Smooth muscle cell (in vitro differentiated cells): Measurements from ENCODE around the gene ZBTB25. TPM values are rescaled to one million over a fixed set of nuclear protein-coding genes. Genes with fewer than 3 reads are reported as not detected.

Experiments used
- DNase-seq: peaks from one replicate; lab custom pipeline; 2025; ENCODE audit not compliant: unreplicated experiment; lab: John Stamatoyannopoulos, UW
- H2AFZ ChIP-seq: fragments of 200-600 bp; sonication (generic); 2 replicates; pipeline ENCODE4 v1.6.0; 2016; ENCODE audit warnings: antibody characterized with exemption, low read depth, mild to moderate bottlenecking
- H3F3A ChIP-seq: fragments of 200-600 bp; sonication (generic); 2 replicates; pipeline ENCODE4 v1.6.0; 2017; ENCODE audit warnings: antibody characterized with exemption, low read depth
- H3K27ac ChIP-seq: fragments of 200-600 bp; sonication (generic); 2 replicates; pipeline ENCODE4 v1.5.1; 2016; ENCODE audit warnings: low read depth, mild to moderate bottlenecking
- H3K27me3 ChIP-seq: fragments of 200-600 bp; sonication (generic); 2 replicates; pipeline ENCODE4 v1.6.1; 2016; ENCODE audit warnings: low read depth, mild to moderate bottlenecking
- H3K36me3 ChIP-seq: fragments of 200-600 bp; sonication (generic); 2 replicates; pipeline ENCODE4 v1.5.1; 2016; ENCODE audit warnings: low read depth
- H3K4me1 ChIP-seq: fragments of 200-600 bp; sonication (generic); 2 replicates; pipeline ENCODE4 v1.5.1; 2016; ENCODE audit warnings: low read depth
- H3K4me2 ChIP-seq: fragments of 200-600 bp; sonication (generic); 2 replicates; pipeline ENCODE4 v1.6.0; 2016; ENCODE audit warnings: mild to moderate bottlenecking
- H3K4me3 ChIP-seq: fragments of 200-600 bp; sonication (generic); 2 replicates; pipeline ENCODE4 v1.5.1; 2016; ENCODE audit warnings: mild to moderate bottlenecking
- H3K79me2 ChIP-seq: fragments of 200-600 bp; sonication (generic); 2 replicates; pipeline ENCODE4 v1.6.0; 2016; ENCODE audit warnings: low read depth, mild to moderate bottlenecking
- H3K9ac ChIP-seq: fragments of 200-600 bp; sonication (generic); 2 replicates; pipeline ENCODE4 v1.6.0; 2016; ENCODE audit warnings: low read depth
- H3K9me3 ChIP-seq: fragments of 200-600 bp; sonication (generic); replicated peaks from 2 replicates; pipeline ENCODE4 v1.5.1; 2016; ENCODE audit warnings: low read depth
- H4K20me1 ChIP-seq: fragments of 200-600 bp; sonication (generic); 2 replicates; pipeline ENCODE4 v1.6.0; 2016; ENCODE audit warnings: low read depth
- CTCF ChIP-seq: fragments of 200-600 bp; sonication (generic); IDR thresholded peaks from 2 replicates; pipeline ENCODE4 v1.5.1; 2017; ENCODE audit warnings: borderline replicate concordance, mild to moderate bottlenecking, antibody characterized with exemption; ENCODE audit not compliant: insufficient read depth, poor library complexity, severe bottlenecking
- WGBS: methylation state at CpG from one replicate; pipeline ENCODE4 v1.1.7; 2016; ENCODE audit warnings: low lambda C conversion rate; 5-methylcytosine and 5-hydroxymethylcytosine counted together
- polyA plus RNA-seq: library from polyadenylated mRNA; unstranded; fragments of >200 nt; fragmentation: Nextera tagmentation; extraction: Ambion mirVana; gene quantifications from 2 replicates; pipeline ENCODE4 v1.2.1, GENCODE V29; 2016
- total RNA-seq: library from RNA; depleted of rRNA; stranded (reverse); fragments of >200 nt; gene quantifications from 2 replicates; pipeline ENCODE4 v1.2.3, GENCODE V29; 2014

Gene ZBTB25
- total and polyA plus RNA-seq, 2 experiments from 2014 or later: 6.9 to 12.5 TPM

GRCh38 chr14:64442300-64442988 lies 61.2 kb downstream of the ZBTB25 start:
- Histone ChIP-seq H3K4me1 (peaks cover 30% of the 10 kb centered on the region), H3K79me2 (no peaks in the 10 kb centered on the region), H3K27ac (peak overlapping the region; percentile 26), H4K20me1 (no peaks in the 10 kb centered on the region), H2AFZ (no peak overlapping the region), H3K9me3 (no peaks in the 10 kb centered on the region), H3K4me2 (peak overlapping the region; percentile 41), H3K9ac (no peak overlapping the region), H3K36me3 (no peaks in the 10 kb centered on the region), H3K27me3 (no peaks in the 10 kb centered on the region), H3F3A (peaks cover 20% of the 10 kb centered on the region), H3K4me3 (no peak overlapping the region)
- TF ChIP-seq CTCF: no peak
- 33% methylated on average over 17 of the region's 17 CpGs for WGBS
- no peak for DNase-seq

GRCh38 chr14:64440494-64440893 lies 63.1 kb downstream of the ZBTB25 start:
- Histone ChIP-seq H2AFZ (no peak overlapping the region), H3K27me3 (no peaks in the 10 kb centered on the region), H3K9me3 (no peaks in the 10 kb centered on the region), H3K4me2 (no peak overlapping the region), H3K4me3 (no peak overlapping the region), H3K27ac (no peak overlapping the region), H4K20me1 (no peaks in the 10 kb centered on the region), H3K4me1 (peaks cover 24% of the 10 kb centered on the region), H3K9ac (no peak overlapping the region), H3F3A (peaks cover 20% of the 10 kb centered on the region), H3K36me3 (no peaks in the 10 kb centered on the region), H3K79me2 (no peaks in the 10 kb centered on the region)
- TF ChIP-seq CTCF: no peak
- 85% methylated on average over 3 of the region's 3 CpGs for WGBS
- DNase-seq: no peak

- no peaks in the 10 kb centered on the region for H4K20me1 ChIP-seq
- no peak overlapping the region for H2AFZ ChIP-seq
- no peak overlapping the region for H3K4me3 ChIP-seq
- no peak for TF ChIP-seq CTCF
- H3K9ac ChIP-seq: peak overlapping the region; percentile 19
- H3F3A ChIP-seq: peaks cover 14% of the 10 kb centered on the region
- H3K36me3 ChIP-seq: no peaks in the 10 kb centered on the region
- no peaks in the 10 kb centered on the region for H3K9me3 ChIP-seq
- peaks cover 13% of the 10 kb centered on the region for H3K4me1 ChIP-seq
- H3K27me3 ChIP-seq: no peaks in the 10 kb centered on the region
- H3K79me2 ChIP-seq: no peaks in the 10 kb centered on the region
- no peak for DNase-seq
- peak overlapping the region; percentile 30 for H3K4me2 ChIP-seq
- WGBS: 80% methylated on average over 6 of the region's 6 CpGs
- peak overlapping the region; percentile 80 for H3K27ac ChIP-seq
Measured at GRCh38 chr14:64439141-64439540, 64.5 kb downstream of the ZBTB25 start.

GRCh38 chr14:64438181-64438841 lies 65.3 kb downstream of the ZBTB25 start:
- H2AFZ ChIP-seq: no peak overlapping the region
- no peak for DNase-seq
- no peak overlapping the region for H3K9ac ChIP-seq
- WGBS: 5% methylated on average over 3 of the region's 3 CpGs
- no peaks in the 10 kb centered on the region for H3K27me3 ChIP-seq
- no peaks in the 10 kb centered on the region for H4K20me1 ChIP-seq
- no peaks in the 10 kb centered on the region for H3K36me3 ChIP-seq
- no peak for TF ChIP-seq CTCF
- H3K4me1 ChIP-seq: peaks cover 13% of the 10 kb centered on the region
- peak overlapping the region; percentile 80 for H3K27ac ChIP-seq
- H3K9me3 ChIP-seq: no peaks in the 10 kb centered on the region
- no peak overlapping the region for H3K4me3 ChIP-seq
- H3F3A ChIP-seq: peaks cover 14% of the 10 kb centered on the region
- no peaks in the 10 kb centered on the region for H3K79me2 ChIP-seq
- H3K4me2 ChIP-seq: peak overlapping the region; percentile 30
